Measurements from ENCODE around the gene TMPRSS11F. TPM values are rescaled to one million over a fixed set of nuclear protein-coding genes. Genes with fewer than 3 reads are reported as not detected.

The TMPRSS11F gene
- total and polyA plus RNA-seq, 2 of the 4 experiments (the other 2 are of a cell fraction) = not detected

DNA sequence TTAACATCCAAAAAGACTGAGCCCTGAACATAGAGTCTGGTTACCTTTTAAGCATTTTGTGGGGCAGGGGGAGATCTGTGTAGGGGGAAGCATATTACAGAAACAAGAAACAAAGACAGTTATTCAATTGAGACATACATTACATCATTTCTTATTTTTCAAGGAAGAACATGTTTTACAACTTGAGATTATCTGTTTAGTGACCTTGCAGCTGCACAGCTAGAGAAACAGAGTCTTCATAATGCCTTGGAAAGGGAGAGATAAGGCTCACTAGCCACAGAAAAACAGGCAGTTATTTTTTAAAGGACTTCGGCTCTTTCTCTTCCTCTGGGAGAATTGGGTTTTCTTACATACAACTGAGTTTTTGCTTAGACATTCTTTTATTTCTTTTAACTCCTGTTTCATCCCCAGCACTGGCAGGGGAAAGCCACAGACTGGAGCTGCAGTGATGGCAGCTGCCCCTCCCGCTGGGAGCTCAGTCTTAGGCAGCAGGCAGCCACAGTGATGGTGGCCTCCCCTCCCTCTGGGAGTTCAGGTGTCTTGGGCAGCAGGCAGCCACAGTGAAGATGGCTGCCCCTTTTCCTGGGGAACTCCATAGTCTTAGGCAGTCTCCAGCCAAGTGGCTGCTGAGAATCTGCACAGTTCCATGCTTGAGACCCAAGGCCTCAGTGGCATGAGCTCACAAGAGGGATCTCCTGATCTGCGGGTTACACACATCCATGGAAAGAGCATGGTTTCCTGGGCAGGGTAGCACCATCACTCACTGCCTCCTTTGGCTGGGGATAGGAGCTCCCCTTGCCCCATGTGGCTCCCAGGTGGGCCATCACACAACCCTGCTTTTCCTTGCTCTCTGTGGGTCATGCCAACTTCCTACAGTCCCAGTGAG is 19.4 kb upstream of the TMPRSS11F start (continued):
- no peak for TF ChIP-seq POLR2A (IDR thresholded peaks at IDR 0.05; ENCODE audit: low read depth, low read length)

DNA sequence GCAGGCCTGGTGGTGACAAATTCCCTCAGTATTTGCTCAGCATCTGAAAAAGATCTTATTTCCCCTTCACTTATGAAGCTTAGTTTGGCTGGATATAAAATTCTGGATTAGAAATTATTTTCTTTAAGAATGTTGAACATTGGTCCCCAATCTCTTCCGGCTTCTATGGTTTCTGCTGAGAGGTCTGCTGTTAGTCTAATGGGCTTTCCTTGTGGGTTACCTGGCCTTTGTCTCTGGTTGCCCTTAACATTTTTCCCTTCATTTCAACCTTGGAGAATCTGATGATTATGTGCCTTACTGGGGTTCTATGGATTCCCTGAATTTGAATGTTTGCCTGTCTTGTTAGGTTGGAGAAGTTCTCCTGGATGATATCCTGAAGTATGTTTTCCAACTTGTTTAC is 17.4 kb upstream of the TMPRSS11F start:
- Histone ChIP-seq H3K4me2 (ENCODE audit: low read depth, low read length) (no peak overlapping the region), H4K8ac (ENCODE audit: low read depth in 2 of 2, low read length in 2 of 2) (no peak overlapping the region), H3K9me1 (ENCODE audit: insufficient read depth, low read length) (no peaks in the 10 kb centered on the region), H3K9ac (ENCODE audit: low read depth, low read length) (no peak overlapping the region), H2BK5ac (ENCODE audit: low read depth, low read length, poor library complexity, severe bottlenecking) (no peak overlapping the region), H4K5ac (ENCODE audit: low read depth, low read length) (no peak overlapping the region), H2AFZ (replicated peaks; ENCODE audit: low read length, poor library complexity) (no peak overlapping the region), H3K27me3 (ENCODE audit: control insufficient read depth, insufficient read depth, low read length) (no peaks in the 10 kb centered on the region), H3K36me3 (ENCODE audit: control insufficient read depth, insufficient read depth, low read length) (no peaks in the 10 kb centered on the region), H2AK9ac (replicated peaks; ENCODE audit: low read depth, low read length, poor library complexity) (no peak overlapping the region), H3K23ac (ENCODE audit: low read depth, low read length) (no peak overlapping the region), H2BK15ac (ENCODE audit: low read depth, low read length) (no peak overlapping the region), H2BK120ac (ENCODE audit: low read depth, low read length) (no peak overlapping the region), H2BK20ac (ENCODE audit: low read depth, low read length) (no peak overlapping the region), H3K56ac (ENCODE audit: extremely low read depth, insufficient read depth, low read length) (no peak overlapping the region), H3K9me3 (ENCODE audit: control insufficient read depth, insufficient read depth, low read length) (no peaks in the 10 kb centered on the region), H2AK5ac (ENCODE audit: low read depth, low read length) (no peak overlapping the region), H3K4me1 (ENCODE audit: control insufficient read depth, insufficient read depth, low read length) (no peaks in the 10 kb centered on the region), H4K91ac (ENCODE audit: insufficient read depth, low read depth, low read length) (no peak overlapping the region), H3K4me3 (ENCODE audit: insufficient read depth, low read depth, low read length) (no peak overlapping the region), H3K79me1 (ENCODE audit: low read depth in 1 of 2, low read length in 2 of 2) (no peaks in the 10 kb centered on the region), H3K4ac (ENCODE audit: low read depth, low read length) (no peak overlapping the region), H4K20me1 (ENCODE audit: insufficient read depth, low read length) (no peaks in the 10 kb centered on the region), H3K14ac (replicated peaks; ENCODE audit: low read depth, low read length) (no peak overlapping the region), H3K27ac (ENCODE audit: insufficient read depth, low read length) (no peak overlapping the region), H3K18ac (ENCODE audit: low read depth, low read length) (no peak overlapping the region)
- DNase-seq (no peak), ATAC-seq (ENCODE audit: low read depth) (no peak)
- CTCF ChIA-PET = no interaction called here
- BruUV-seq (replicated peaks) = no TSS peak
- intact Hi-C loops (cut with micrococcal nuclease) (no loop called here), in situ Hi-C loops (cut with MboI; ENCODE audit: low sequenced_read_pairs) (no loop called here), dilution Hi-C loops (cut with HindIII; ENCODE audit: low sequenced_read_pairs, unreplicated experiment) (no loop called here)
- POLR2A ChIA-PET (ENCODE audit: unreplicated experiment) = no interaction called here
- no CpG with 5 or more reads among the region's 1 CpG for WGBS, 2 experiments (ENCODE audit: extremely low coverage in 2 of 2, insufficient read length in 1 of 2)
- TF ChIP-seq MAZ (IDR thresholded peaks at IDR 0.05; ENCODE audit: borderline replicate concordance, low read depth, low read length) = no peak
- no peak for TF ChIP-seq NFE2L2 (IDR thresholded peaks at IDR 0.05; ENCODE audit: low read depth, low read length)
- TF ChIP-seq RCOR1 (IDR thresholded peaks at IDR 0.05; ENCODE audit: insufficient replicate concordance, low read length) = no peak
- TF ChIP-seq POLR2A (IDR thresholded peaks at IDR 0.05; ENCODE audit: low read depth, low read length) = no peak
- TF ChIP-seq ELK1 (IDR thresholded peaks at IDR 0.05; ENCODE audit: borderline replicate concordance, low read depth, low read length) = no peak
- TF ChIP-seq MAFK (IDR thresholded peaks at IDR 0.05; ENCODE audit: low read depth, low read length) = no peak
- no peak for TF ChIP-seq BHLHE40 (IDR thresholded peaks at IDR 0.05; ENCODE audit: low read depth, low read length)
- no peak for TF ChIP-seq FOS (IDR thresholded peaks at IDR 0.05; ENCODE audit: low read depth, low read length)
- TF ChIP-seq, protein P1, sequence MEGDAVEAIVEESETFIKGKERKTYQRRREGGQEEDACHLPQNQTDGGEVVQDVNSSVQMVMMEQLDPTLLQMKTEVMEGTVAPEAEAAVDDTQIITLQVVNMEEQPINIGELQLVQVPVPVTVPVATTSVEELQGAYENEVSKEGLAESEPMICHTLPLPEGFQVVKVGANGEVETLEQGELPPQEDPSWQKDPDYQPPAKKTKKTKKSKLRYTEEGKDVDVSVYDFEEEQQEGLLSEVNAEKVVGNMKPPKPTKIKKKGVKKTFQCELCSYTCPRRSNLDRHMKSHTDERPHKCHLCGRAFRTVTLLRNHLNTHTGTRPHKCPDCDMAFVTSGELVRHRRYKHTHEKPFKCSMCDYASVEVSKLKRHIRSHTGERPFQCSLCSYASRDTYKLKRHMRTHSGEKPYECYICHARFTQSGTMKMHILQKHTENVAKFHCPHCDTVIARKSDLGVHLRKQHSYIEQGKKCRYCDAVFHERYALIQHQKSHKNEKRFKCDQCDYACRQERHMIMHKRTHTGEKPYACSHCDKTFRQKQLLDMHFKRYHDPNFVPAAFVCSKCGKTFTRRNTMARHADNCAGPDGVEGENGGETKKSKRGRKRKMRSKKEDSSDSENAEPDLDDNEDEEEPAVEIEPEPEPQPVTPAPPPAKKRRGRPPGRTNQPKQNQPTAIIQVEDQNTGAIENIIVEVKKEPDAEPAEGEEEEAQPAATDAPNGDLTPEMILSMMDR (conservative IDR thresholded peaks at IDR 0.05; ENCODE audit: low read depth, low read length) = no peak
- TF ChIP-seq MXI1 (IDR thresholded peaks at IDR 0.05; ENCODE audit: borderline replicate concordance, low read depth, low read length) = no peak
- TF ChIP-seq CHD1 (IDR thresholded peaks at IDR 0.05; ENCODE audit: low read depth, low read length) = no peak
- TF ChIP-seq RFX5 (IDR thresholded peaks at IDR 0.05; ENCODE audit: low read depth, low read length) = no peak
- no peak for TF ChIP-seq USF2 (IDR thresholded peaks at IDR 0.05; ENCODE audit: low read depth, low read length)

Data from IMR-90 (cell line).